Measurements from ENCODE around the gene KRTAP9-8.
A peak's percentile ranks its signal among the peaks of the same experiment; 100 is the strongest.
"Not testable (repeated sequence)": the region's sequence is repeated elsewhere in the genome, so short reads cannot be mapped to it uniquely, and the experiment has no call there.

The KRTAP9-8 gene

DNA sequence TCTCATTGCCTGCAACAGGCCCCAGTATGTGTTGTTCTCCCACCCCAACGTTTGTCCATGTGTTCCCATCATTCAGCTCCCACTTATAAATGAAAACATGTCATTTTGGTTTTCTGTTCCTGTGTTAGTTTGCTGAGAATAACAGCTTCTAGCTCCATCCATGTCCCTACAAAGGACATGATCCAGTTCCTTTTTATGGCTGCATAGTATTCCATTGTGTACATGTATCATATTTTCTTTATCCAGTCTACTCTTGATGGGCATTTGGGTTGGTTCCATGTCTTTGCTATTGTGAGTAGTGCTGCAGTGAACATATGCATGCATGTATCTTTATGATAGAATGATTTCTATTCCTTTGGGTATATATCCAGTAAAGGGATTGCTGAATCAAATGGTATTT is 22.1 kb upstream of the KRTAP9-8 start:
- no peak for DNase-seq (ENCODE audit: low read depth)
- H3K4me3 ChIP-seq (ENCODE audit: control insufficient read depth, low read depth, low read length), result no peak overlapping the region
- no peak for TF ChIP-seq CTCF (IDR thresholded peaks at IDR 0.05; ENCODE audit: control insufficient read depth, insufficient read depth, low read depth, low read length, missing control alignments)

GRCh38 chr17:41223821-41224220 is 14.0 kb upstream of the KRTAP9-8 start:
- DNase-seq (ENCODE audit: low read depth), result peak; percentile 10
- no peak overlapping the region for H3K4me3 ChIP-seq (ENCODE audit: control insufficient read depth, low read depth, low read length)
- no peak for TF ChIP-seq CTCF (IDR thresholded peaks at IDR 0.05; ENCODE audit: control insufficient read depth, insufficient read depth, low read depth, low read length, missing control alignments)

GRCh38 chr17:41226051-41226450 is 11.7 kb upstream of the KRTAP9-8 start:
- TF ChIP-seq CTCF (IDR thresholded peaks at IDR 0.05; ENCODE audit: control insufficient read depth, insufficient read depth, low read depth, low read length, missing control alignments), result no peak

DNA sequence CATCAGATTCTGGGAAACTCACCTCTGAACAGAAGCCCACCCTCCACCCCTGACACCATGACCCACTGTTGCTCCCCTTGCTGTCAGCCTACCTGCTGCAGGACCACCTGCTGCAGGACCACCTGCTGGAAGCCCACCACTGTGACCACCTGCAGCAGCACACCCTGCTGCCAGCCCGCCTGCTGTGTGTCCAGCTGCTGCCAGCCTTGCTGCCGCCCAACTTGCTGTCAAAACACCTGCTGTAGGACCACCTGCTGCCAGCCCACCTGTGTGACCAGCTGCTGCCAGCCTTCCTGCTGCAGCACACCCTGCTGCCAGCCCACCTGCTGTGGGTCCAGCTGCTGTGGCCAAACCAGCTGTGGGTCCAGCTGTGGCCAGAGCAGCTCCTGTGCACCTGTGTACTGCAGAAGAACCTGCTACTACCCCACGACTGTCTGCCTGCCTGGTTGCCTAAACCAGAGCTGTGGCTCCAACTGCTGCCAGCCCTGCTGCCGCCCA is 11.2 kb upstream of the KRTAP9-8 start, which contains the start of gene KRTAP9-2:
Gene KRTAP9-2, plus strand, starts transcription at position 51 of the 498 bp plus-strand sequence. Its CDS starts 7 bp downstream, at position 58.
- not testable (repeated sequence) for DNase-seq (ENCODE audit: low read depth); H3K4me3 ChIP-seq (ENCODE audit: control insufficient read depth, low read depth, low read length)

More at GRCh38 chr17:41226051-41226450, 11.7 kb upstream of the KRTAP9-8 start:
- DNase-seq (ENCODE audit: low read depth), result no peak
- no peak overlapping the region for H3K4me3 ChIP-seq (ENCODE audit: control insufficient read depth, low read depth, low read length)

DNA sequence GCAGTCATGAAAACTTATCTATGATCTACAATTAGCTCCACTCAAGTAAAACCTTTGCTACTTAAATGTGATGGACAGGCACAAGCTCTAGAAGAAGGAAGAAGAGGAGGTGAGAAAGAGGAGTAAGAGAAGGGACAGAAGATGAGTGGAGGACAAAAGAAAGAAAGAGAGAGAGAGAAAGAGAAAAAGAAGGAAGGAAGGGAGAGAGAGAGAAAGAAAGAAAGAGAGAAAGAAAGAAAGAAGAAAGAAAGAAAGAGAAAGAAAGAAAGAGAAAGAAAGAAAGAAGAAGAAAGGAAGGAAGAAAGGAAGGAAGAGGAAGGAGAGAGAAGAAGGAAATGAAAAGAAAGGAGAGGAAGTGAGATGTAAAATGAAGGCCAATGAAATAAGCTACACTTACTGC is 7.7 kb upstream of the KRTAP9-8 start:
- no peak for TF ChIP-seq CTCF (IDR thresholded peaks at IDR 0.05; ENCODE audit: control insufficient read depth, insufficient read depth, low read depth, low read length, missing control alignments)
- H3K4me3 ChIP-seq (ENCODE audit: control insufficient read depth, low read depth, low read length), result no peak overlapping the region
- DNase-seq (ENCODE audit: low read depth), result no peak

GRCh38 chr17:41231731-41232130 is 6.1 kb upstream of the KRTAP9-8 start:
- no peak overlapping the region for H3K4me3 ChIP-seq (ENCODE audit: control insufficient read depth, low read depth, low read length)
- TF ChIP-seq CTCF (IDR thresholded peaks at IDR 0.05; ENCODE audit: control insufficient read depth, insufficient read depth, low read depth, low read length, missing control alignments), result no peak
- no peak for DNase-seq (ENCODE audit: low read depth)

- not testable (repeated sequence) for DNase-seq (ENCODE audit: low read depth); H3K4me3 ChIP-seq (ENCODE audit: control insufficient read depth, low read depth, low read length)
Measured at GRCh38 chr17:41232399-41233105, 5.2 kb upstream of the KRTAP9-8 start, which contains the start of gene KRTAP9-3. Gene KRTAP9-3, plus strand, starts transcription at chr17:41232449. Its CDS starts 53 bp downstream, at chr17:41232502.

GRCh38 chr17:41237116-41237515 is 683 bp upstream of the KRTAP9-8 start:
- DNase-seq (ENCODE audit: low read depth); H3K4me3 ChIP-seq (ENCODE audit: control insufficient read depth, low read depth, low read length): not testable (repeated sequence)

DNA sequence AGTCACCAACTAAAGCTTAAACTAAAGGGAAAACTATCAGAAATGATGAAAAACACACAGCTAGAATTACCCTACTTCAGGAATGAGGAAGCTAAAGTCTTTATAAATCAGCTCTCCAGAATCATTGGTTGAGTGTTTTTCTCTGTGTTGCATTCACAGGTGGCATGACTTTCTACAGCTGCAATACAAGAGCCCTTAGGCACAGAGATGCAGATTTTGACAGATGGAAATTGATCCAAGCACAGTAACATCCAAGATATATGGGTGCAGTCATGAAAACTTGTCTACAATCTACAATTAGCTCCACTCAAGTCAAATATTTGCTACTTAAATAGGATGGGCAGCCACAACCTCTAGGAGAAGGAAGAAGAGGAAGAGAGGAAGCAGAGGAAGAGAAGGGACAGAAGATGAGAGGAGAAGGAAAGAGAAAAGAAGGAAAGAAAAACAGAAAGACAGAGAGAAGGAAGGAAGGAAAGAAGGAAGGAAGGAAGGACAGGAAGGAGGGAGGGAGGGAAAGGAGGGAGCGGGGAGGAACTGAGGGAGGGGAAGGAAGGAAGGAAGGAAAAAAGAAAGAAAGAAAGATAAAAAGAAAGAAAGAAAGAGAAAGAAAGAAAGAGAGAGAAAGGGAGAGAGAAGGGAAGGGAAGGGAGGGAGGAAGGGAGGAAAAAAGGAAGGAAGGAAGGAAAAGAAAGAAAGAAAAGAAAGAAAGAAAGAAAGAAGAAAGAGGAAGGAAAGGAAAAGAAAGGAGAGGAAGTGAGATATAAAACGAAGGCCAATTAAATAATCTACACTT is 9.4 kb downstream of the KRTAP9-8 start:
- not testable (repeated sequence) for DNase-seq (ENCODE audit: low read depth); H3K4me3 ChIP-seq (ENCODE audit: control insufficient read depth, low read depth, low read length)

DNA sequence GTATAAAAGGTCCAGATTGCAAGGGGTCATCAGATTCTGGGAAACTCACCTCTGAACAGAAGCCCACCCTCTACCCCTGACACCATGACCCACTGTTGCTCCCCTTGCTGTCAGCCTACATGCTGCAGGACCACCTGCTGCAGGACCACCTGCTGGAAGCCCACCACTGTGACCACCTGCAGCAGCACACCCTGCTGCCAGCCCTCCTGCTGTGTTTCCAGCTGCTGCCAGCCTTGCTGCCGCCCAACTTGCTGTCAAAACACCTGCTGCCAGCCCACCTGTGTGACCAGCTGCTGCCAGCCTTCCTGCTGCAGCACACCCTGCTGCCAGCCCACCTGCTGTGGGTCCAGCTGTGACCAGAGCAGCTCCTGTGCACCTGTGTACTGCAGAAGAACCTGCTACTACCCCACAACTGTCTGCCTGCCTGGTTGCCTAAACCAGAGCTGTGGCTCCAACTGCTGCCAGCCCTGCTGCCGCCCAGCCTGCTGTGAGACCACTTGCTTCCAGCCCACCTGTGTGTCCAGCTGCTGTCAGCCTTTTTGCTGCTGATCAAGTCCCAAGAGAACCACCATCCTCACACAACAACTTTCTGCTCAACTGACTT is 11.9 kb downstream of the KRTAP9-8 start, which contains the start of gene KRTAP9-4:
Gene KRTAP9-4, plus strand, starts transcription at position 51 of the 604 bp plus-strand sequence. Its CDS starts 34 bp downstream, at position 85.
- DNase-seq (ENCODE audit: low read depth); H3K4me3 ChIP-seq (ENCODE audit: control insufficient read depth, low read depth, low read length): not testable (repeated sequence)

Data from AG09309 (cell line).